ENCODE measurements around the gene PLA2G12B. TPM values are rescaled to one million over a fixed set of nuclear protein-coding genes. Genes with fewer than 3 reads are reported as not detected.

The PLA2G12B gene
- polyA plus RNA-seq, 1 experiment = not detected

DNA sequence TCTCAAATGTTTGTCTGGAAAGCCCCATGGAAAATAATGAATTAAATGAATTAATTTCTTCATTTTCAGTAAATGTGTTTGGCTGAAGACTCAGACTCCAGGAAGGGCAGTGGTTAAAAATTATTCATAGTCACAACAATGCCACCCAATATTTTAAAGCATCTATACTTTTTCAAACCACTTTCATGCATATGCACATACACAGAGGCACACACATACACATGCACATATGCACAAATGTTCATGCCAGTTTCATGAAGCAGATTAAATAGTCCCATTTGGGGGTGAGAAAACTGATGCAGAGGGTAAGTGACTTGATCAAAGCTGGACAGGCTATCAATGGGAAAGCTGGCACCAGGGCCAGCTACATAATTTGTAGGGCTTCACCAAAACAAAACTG, 1.4 kb upstream of the PLA2G12B start:
- ChIA-PET CTCF (interaction anchor here (1.2 kb wide), 1 partner anchor 12 kb away, joined by 3 read pairs; no protein-coding TSS in a partner anchor), POLR2A (no interaction called here)
- Histone ChIP-seq H3K36me3 (ENCODE audit: control insufficient read depth, insufficient read depth, low read length) (no peaks in the 10 kb centered on the region), H3K27me3 (ENCODE audit: control insufficient read depth, insufficient read depth, low read length) (peaks cover 7% of the 10 kb centered on the region), H3K4me3 (ENCODE audit: low read depth, low read length) (no peak overlapping the region)
- TF ChIP-seq, protein P1, sequence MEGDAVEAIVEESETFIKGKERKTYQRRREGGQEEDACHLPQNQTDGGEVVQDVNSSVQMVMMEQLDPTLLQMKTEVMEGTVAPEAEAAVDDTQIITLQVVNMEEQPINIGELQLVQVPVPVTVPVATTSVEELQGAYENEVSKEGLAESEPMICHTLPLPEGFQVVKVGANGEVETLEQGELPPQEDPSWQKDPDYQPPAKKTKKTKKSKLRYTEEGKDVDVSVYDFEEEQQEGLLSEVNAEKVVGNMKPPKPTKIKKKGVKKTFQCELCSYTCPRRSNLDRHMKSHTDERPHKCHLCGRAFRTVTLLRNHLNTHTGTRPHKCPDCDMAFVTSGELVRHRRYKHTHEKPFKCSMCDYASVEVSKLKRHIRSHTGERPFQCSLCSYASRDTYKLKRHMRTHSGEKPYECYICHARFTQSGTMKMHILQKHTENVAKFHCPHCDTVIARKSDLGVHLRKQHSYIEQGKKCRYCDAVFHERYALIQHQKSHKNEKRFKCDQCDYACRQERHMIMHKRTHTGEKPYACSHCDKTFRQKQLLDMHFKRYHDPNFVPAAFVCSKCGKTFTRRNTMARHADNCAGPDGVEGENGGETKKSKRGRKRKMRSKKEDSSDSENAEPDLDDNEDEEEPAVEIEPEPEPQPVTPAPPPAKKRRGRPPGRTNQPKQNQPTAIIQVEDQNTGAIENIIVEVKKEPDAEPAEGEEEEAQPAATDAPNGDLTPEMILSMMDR (IDR thresholded peaks at IDR 0.05; ENCODE audit: insufficient read depth, low read depth, low read length) = no peak
- no peak for DNase-seq (ENCODE audit: low read depth)

DNA sequence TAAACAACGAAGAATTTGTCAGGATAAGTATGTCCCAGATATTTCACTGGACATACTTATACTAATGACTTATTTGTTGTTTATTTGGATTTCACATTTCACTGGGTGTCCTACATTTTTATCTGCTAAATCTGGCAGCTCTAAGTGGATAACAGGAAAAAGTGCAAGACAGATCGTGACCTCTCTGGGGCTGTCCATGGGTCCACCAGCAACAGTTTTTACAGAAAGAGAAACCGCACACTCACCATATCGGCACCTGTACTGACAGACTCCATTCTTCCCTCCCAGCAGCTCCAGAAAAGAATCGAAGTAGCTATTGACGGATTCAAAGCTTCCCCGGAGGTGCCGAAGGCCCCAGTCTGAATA, 393 bp downstream of the PLA2G12B start:
- Histone ChIP-seq H3K36me3 (ENCODE audit: control insufficient read depth, insufficient read depth, low read length) (no peaks in the 10 kb centered on the region), H3K27me3 (ENCODE audit: control insufficient read depth, insufficient read depth, low read length) (peaks cover 7% of the 10 kb centered on the region), H3K4me3 (ENCODE audit: low read depth, low read length) (no peak overlapping the region)
- TF ChIP-seq, protein P1 (IDR thresholded peaks at IDR 0.05; ENCODE audit: insufficient read depth, low read depth, low read length) = no peak
- ChIA-PET CTCF (interaction anchor here (1.2 to 1.3 kb wide), 2 partner anchors 9 to 12 kb away, joined by 4 to 5 read pairs; no protein-coding TSS in a partner anchor), POLR2A (no interaction called here)
- no peak for DNase-seq (ENCODE audit: low read depth)

DNA sequence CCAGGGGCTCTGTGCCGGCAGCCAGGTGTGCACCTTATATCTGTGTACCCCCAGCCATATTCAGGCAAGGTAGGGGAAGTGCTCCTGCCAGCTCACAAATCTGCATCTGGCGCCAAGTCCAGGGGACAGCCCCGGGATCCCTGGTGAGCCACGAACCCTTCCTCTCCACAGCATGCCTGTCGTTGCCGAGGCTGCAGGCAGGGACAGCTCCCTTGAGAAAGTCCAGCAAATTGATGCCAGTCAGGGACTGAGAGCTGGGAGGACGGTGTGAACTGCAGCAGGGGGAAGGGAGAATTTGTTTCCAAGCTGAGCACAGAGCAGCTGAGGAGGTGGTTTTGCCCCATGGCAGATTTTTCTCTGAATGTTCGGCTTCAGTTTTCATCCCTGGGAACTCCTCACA, 919 bp downstream of the PLA2G12B start:
- ChIA-PET POLR2A (no interaction called here), CTCF (interaction anchor here (1.2 to 1.3 kb wide), 2 partner anchors 10 to 12 kb away, joined by 4 to 5 read pairs; no protein-coding TSS in a partner anchor)
- H3K4me3 ChIP-seq (ENCODE audit: low read depth, low read length) = no peak overlapping the region
- H3K36me3 ChIP-seq (ENCODE audit: control insufficient read depth, insufficient read depth, low read length) = no peaks in the 10 kb centered on the region
- DNase-seq (ENCODE audit: low read depth) = no peak
- TF ChIP-seq, protein P1 (IDR thresholded peaks at IDR 0.05; ENCODE audit: insufficient read depth, low read depth, low read length) = no peak
- H3K27me3 ChIP-seq (ENCODE audit: control insufficient read depth, insufficient read depth, low read length) = peaks cover 10% of the 10 kb centered on the region

DNA sequence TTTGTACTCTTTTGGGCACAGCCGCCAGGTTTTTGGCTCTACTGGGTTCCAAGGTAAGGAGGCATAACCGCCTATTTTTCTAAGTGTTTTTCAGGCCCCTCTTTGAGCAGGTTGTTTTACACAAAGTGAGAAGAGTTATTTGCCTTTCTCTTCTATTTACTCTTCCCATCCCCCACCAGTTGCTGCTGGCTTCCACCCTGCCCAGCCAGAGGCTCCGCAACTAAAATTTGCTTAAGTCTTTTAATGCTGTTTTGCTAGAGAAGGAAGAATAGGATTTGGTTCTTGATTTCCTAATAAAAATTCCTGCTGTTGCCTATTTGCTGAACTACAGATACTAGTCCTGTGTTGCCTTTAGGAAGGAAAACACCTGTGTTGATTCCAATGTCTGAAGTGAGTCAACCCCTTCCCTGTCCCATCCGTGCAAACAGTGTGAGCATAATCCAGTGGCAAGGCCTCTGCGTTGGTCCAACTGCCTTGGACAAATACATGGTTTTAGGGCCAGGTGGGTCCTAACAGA, 1.9 kb downstream of the PLA2G12B start:
- TF ChIP-seq, protein P1 (IDR thresholded peaks at IDR 0.05; ENCODE audit: insufficient read depth, low read depth, low read length) = no peak
- Histone ChIP-seq H3K36me3 (ENCODE audit: control insufficient read depth, insufficient read depth, low read length) (no peaks in the 10 kb centered on the region), H3K4me3 (ENCODE audit: low read depth, low read length) (no peak overlapping the region), H3K27me3 (ENCODE audit: control insufficient read depth, insufficient read depth, low read length) (peaks cover 11% of the 10 kb centered on the region)
- no peak for DNase-seq (ENCODE audit: low read depth)
- ChIA-PET POLR2A (no interaction called here), CTCF (no interaction called here)

DNA sequence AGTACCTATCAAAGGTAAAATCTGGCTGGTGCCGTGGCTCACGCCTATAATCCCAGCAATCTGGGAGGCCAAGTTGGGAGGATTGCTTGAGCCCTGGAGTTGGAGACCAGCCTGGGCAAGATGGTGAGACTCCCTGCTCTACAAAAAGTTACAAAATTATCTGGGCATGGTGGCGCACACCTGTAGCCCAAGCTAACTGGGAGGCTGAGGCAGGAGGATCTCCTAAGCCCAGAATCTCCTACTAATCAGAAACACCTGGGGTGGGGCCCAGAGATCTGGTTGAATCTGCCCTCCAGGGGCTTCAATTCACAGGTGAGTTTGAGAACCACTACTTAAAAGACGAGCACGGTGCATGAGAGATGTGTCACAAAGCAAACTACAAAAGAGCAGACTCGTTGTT, 2.4 kb downstream of the PLA2G12B start:
- DNase-seq (ENCODE audit: low read depth) = no peak
- ChIA-PET POLR2A (no interaction called here), CTCF (no interaction called here)
- H3K27me3 ChIP-seq (ENCODE audit: control insufficient read depth, insufficient read depth, low read length) = peaks cover 11% of the 10 kb centered on the region
- H3K36me3 ChIP-seq (ENCODE audit: control insufficient read depth, insufficient read depth, low read length) = no peaks in the 10 kb centered on the region
- H3K4me3 ChIP-seq (ENCODE audit: low read depth, low read length) = no peak overlapping the region
- TF ChIP-seq, protein P1 (IDR thresholded peaks at IDR 0.05; ENCODE audit: insufficient read depth, low read depth, low read length) = no peak

Data from BJ (cell line).